NK-92 (cell line): ENCODE measurements around the gene OPRL1.
"Not testable (repeated sequence)": the region's sequence is repeated elsewhere in the genome, so short reads cannot be mapped to it uniquely, and the experiment has no call there.

Experiments used
- DNase-seq: peaks from one replicate; lab custom pipeline; 2025; ENCODE audit not compliant: unreplicated experiment; lab: John Stamatoyannopoulos, UW

The OPRL1 gene

DNA sequence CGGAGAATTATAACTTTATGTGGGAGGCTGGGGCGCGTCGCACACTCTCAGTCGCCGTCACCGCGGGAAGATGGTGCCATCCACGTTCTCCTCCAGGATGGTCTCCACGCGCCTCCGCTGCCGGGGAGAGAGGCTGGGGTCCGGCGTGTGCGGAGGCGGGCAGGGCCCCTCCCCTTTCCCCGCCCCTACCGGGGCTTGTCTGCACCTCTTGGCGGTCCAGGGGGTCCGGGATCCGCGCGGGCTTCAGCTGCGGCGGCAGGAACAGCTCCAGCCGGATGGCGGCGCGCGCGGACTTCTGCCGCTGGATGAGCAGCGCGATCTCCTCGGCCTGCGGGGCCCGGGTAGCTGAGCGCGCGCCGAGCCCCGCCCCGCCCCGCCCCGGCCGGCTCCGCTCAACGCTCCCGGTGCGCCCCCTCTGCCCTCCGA lies 3.5 kb downstream of the OPRL1 start:
- no peak for DNase-seq

GRCh38 chr20:64083804-64084684 lies 4.2 kb downstream of the OPRL1 start, which contains the start of gene LKAAEAR1:
Gene LKAAEAR1, minus strand, starts transcription at chr20:64084398. Its CDS starts 179 bp downstream, at chr20:64084219.
- DNase-seq: no peak

- no peak for DNase-seq
Measured at GRCh38 chr20:64084685-64085152, 4.8 kb downstream of the OPRL1 start.

GRCh38 chr20:64086801-64087200 lies 6.9 kb downstream of the OPRL1 start:
- DNase-seq: no peak

- DNase-seq: not testable (repeated sequence)
Measured at GRCh38 chr20:64087226-64087825, 7.4 kb downstream of the OPRL1 start.

DNA sequence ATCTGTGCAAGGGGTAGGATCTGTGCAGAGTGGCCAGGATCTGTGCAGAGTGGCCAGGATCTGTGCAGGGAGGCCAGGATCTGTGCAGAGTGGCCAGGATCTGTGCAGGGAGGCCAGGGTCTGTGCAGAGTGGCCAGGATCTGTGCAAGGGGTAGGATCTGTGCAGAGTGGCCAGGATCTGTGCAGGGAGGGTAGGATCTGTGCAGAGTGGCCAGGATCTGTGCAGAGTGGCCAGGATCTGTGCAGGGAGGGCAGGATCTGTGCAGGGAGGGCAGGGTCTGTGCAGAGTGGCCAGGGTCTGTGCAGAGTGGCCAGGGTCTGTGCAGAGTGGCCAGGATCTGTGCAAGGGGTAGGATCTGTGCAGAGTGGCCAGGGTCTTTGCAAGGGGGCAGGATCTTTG lies 8.7 kb downstream of the OPRL1 start:
- not testable (repeated sequence) for DNase-seq

- DNase-seq: no peak
Measured at GRCh38 chr20:64090165-64090564, 10.3 kb downstream of the OPRL1 start.

DNA sequence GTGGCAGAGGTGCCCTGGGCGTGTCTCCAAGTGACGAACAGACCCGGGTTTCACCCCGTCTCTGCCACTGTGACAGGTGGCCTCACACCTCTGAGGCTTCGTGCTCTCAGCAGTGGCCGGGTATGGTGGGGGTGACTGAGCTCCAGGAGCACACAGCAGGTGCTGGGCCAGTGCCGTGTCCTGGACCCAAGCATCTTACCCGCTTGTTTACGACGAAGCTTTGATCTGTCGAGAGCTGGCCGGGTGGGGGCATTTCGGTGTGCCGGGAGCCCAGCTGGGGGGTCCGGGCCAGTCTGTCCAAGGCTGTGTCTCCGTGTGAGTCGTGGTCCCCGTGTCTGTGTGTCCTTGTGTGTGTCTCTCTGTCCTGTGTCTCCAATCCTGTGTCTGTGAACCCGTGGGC lies 11.5 kb downstream of the OPRL1 start:
- DNase-seq: no peak

DNA sequence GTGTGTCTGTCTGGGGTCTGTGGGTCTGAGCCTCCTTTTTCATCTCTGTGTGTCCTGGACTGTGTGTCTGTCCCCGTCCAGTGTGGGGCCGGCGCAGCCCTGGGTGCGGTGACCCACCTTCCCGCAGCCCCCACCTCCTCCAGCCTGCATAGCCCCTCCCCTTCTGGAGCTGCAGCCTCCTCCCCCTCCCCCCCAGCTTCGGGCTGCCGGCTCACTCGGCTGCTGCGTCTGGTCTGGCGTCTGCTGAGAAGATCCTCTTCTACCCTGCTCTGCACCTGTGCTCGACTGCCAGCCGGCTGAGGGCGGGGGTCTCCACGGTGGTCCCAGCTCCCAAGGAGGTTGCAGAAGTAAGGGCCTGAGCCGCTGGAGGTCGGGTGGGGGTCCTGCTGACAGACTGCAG lies 11.9 kb downstream of the OPRL1 start:
- no peak for DNase-seq

DNA sequence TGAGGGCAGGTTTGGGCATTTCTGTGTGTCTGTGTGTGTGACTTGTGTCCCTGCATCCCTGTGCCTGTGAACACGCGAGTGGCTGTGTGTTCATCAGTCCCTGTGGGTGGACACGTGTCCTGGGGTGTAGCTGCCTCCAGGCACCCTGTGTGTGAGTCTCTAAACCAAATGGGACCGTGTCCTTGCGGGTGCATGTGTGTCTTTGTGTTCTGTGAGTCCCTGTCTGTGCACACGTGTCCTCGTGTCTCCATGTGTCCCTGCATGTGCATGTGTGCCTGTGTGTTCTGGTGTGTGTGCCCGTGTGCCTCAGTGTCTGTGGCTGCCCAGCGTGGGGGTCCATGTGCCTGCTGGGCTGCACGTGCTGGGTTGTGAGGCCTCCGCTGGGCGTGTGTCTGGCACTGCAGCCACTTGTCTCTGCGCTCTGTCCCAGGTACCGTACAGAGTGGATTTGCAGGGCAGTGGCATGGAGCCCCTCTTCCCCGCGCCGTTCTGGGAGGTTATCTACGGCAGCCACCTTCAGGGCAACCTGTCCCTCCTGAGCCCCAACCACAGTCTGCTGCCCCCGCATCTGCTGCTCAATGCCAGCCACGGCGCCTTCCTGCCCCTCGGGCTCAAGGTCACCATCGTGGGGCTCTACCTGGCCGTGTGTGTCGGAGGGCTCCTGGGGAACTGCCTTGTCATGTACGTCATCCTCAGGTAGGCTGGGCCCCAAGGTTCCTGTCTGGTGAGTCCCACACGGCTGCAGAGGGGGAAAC lies 12.6 kb downstream of the OPRL1 start:
- no peak for DNase-seq

DNA sequence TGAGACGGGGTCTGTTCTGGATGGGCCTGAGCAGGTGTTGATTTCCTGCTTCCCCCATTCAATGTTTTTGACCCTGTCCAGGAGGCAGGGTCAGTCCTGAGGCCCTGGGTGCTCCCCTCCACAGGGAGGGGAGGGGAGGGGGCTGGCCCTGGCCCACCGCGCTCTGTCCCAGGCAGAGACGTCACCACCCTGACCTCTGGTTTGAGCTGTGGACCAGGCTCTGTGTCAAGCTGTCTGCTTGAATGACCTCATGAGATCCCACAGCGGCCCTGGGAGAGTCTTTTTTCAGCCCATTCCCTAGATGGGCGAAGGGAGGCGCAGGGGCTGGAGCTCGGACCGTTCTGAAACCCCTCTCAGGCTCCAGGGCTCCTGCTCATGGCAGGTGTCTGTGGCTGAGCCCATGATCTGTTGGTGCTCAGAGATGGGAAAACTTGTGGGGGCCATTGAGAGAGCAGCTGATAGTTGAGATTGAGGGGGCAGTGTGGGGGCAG lies 13.2 kb downstream of the OPRL1 start:
- no peak for DNase-seq

DNA sequence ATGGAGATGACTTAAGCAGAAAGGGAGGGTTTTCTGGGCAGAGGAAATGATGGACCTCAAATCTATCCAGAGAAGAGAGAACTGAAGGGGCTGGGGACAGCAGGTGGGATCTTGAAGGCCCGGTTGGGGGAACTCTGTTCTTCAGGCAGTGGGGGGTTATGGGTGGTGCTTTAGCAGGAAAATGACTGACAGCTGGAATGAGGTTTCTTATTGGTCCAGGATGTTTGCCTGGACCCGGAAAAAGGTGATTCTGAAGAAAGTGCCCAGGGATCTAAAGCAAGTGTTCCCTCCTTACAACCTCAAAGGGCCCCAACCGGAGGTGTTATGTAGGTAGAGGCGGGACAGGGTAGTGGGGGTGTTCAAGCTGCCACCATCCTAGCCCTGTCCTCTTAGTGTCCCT lies 15.6 kb downstream of the OPRL1 start:
- DNase-seq: no peak

DNA sequence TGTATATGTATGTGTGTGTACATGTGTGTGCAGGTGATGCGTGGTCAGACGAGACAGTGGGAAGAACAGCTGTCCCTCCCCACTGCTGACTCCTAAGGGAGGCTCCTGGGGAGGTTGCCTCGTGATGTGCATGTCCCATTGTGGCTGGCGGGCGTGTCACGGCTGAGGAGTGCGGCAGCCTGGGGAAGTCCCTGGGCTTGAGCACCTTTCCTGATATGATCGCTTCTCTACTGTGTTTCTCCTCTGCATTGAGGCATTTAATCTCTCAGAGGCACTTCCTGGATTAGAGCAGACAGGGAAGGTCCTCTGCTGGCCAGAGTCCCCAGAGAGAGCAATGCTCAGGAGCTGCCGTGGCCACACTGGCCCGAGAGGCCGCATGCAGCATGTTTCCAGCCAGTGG lies 16.0 kb downstream of the OPRL1 start:
- no peak for DNase-seq

DNA sequence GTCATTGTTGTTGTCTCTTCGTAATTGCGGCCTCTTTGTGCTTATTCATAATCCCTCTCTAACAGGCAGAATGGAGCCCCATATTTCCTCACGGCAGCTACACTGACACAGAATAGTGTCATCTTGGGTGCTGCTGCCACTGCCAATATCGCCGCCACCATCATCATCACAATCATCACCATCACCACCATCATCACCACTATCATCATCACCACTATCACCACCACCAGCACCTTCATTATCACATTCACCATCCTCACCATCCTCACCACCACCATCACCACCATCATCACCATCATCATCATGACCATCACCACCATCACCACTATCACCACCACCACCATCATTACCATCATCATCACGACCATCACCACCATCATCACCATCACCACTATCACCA lies 16.7 kb downstream of the OPRL1 start:
- DNase-seq: no peak

GRCh38 chr20:64098471-64099013 lies 18.7 kb downstream of the OPRL1 start:
- DNase-seq: no peak

DNA sequence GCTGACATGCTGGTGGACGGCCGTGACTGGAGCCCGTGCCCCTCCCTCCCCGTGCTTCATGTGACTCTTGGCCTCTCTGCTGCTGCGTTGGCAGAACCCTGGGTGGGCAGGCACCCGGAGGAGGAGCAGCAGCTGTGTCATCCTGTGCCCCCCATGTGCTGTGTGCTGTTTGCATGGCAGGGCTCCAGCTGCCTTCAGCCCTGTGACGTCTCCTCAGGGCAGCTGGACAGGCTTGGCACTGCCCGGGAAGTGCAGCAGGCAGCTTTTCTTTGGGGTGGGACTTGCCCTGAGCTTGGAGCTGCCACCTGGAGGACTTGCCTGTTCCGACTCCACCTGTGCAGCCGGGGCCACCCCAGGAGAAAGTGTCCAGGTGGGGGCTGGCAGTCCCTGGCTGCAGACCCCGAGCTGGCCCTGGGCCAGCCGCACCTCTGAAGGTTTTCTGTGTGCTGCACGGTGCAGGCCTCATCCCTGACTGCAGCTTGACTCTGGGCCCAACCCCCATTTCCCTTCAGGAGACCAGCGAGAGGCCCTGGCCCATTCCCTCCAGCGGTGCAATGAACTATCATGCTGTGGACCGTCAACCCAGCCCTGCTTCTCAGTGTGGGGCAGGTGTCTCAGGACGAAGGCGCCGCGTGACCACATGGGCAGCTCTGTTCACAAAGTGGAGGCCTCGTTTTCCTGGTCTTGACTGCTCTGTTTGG lies 19.4 kb downstream of the OPRL1 start:
- no peak for DNase-seq

GRCh38 chr20:64099880-64100565 lies 20.1 kb downstream of the OPRL1 start:
- DNase-seq: no peak

DNA sequence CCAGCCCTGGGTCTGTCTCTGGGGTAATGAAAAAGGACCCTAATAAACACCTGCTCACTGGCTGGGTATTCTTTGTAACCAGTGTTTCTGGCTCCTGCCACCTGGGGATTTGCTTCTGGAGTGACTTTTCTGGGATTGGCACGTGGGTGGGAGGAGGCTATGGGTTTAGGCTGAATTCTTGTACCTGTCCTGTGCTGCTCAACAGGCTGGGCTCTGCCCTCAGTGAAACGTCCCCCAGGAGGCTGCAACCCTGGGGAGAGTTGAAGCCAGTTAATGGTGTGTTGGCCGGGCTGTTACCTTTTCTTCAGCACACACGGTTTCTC lies 20.6 kb downstream of the OPRL1 start:
- no peak for DNase-seq

GRCh38 chr20:64100946-64101688 lies 21.2 kb downstream of the OPRL1 start:
- no peak for DNase-seq
